ENCODE results near the gene RPL12.

RPL12 gene

GRCh38 chr9:127450830-127451607, at the start of gene RPL12, which contains the start of gene LRSAM1:
Gene RPL12, minus strand, starts transcription at chr9:127451406. Its CDS starts 89 bp downstream, at chr9:127451317.
Gene LRSAM1, plus strand, starts transcription at chr9:127451510. Its CDS starts 3,018 bp downstream, at chr9:127454528.
- peak; percentile 94 for DNase-seq

- DNase-seq, result no peak
Measured at GRCh38 chr9:127500862-127501261, 49.7 kb upstream of the RPL12 start.

GRCh38 chr9:127500399-127500798, 49.2 kb upstream of the RPL12 start:
- no peak for DNase-seq

GRCh38 chr9:127498298-127498697, 47.1 kb upstream of the RPL12 start:
- no peak for DNase-seq

- no peak for DNase-seq
Measured at GRCh38 chr9:127497656-127498290, 46.6 kb upstream of the RPL12 start.

GRCh38 chr9:127496974-127497373, 45.8 kb upstream of the RPL12 start:
- no peak for DNase-seq

GRCh38 chr9:127495884-127496555, 44.8 kb upstream of the RPL12 start:
- no peak for DNase-seq

GRCh38 chr9:127494304-127494702, 43.1 kb upstream of the RPL12 start:
- DNase-seq, result no peak

- DNase-seq, result no peak
Measured at GRCh38 chr9:127493592-127494303, 42.5 kb upstream of the RPL12 start.

GRCh38 chr9:127492616-127493015, 41.4 kb upstream of the RPL12 start:
- no peak for DNase-seq

- no peak for DNase-seq
Measured at GRCh38 chr9:127491516-127491915, 40.3 kb upstream of the RPL12 start.

- DNase-seq, result no peak
Measured at GRCh38 chr9:127490535-127491230, 39.5 kb upstream of the RPL12 start.

- no peak for DNase-seq
Measured at GRCh38 chr9:127489471-127490115, 38.4 kb upstream of the RPL12 start.

GRCh38 chr9:127488946-127489345, 37.7 kb upstream of the RPL12 start:
- no peak for DNase-seq

GRCh38 chr9:127485995-127486394, 34.8 kb upstream of the RPL12 start:
- DNase-seq, result no peak

GRCh38 chr9:127482662-127483061, 31.5 kb upstream of the RPL12 start:
- DNase-seq, result no peak

GRCh38 chr9:127479507-127480081, 28.4 kb upstream of the RPL12 start:
- no peak for DNase-seq

- no peak for DNase-seq
Measured at GRCh38 chr9:127474592-127474991, 23.4 kb upstream of the RPL12 start.

GRCh38 chr9:127473932-127474331, 22.7 kb upstream of the RPL12 start:
- no peak for DNase-seq

- no peak for DNase-seq
Measured at GRCh38 chr9:127473501-127473900, 22.3 kb upstream of the RPL12 start.

GRCh38 chr9:127470662-127471061, 19.5 kb upstream of the RPL12 start:
- DNase-seq, result no peak

GRCh38 chr9:127467621-127468020, 16.4 kb upstream of the RPL12 start:
- no peak for DNase-seq

Data from fibroblast of skin of right quadriceps (primary cell).